GM21529 (cell line): ENCODE results near the gene RLN3.

Experiments used
- ATAC-seq: cut with Tn5 transposase; IDR thresholded peaks from one replicate; pipeline ENCODE4 v1.9.1; 2021; ENCODE audit not compliant: unreplicated experiment

Gene RLN3, protein sequence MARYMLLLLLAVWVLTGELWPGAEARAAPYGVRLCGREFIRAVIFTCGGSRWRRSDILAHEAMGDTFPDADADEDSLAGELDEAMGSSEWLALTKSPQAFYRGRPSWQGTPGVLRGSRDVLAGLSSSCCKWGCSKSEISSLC

DNA sequence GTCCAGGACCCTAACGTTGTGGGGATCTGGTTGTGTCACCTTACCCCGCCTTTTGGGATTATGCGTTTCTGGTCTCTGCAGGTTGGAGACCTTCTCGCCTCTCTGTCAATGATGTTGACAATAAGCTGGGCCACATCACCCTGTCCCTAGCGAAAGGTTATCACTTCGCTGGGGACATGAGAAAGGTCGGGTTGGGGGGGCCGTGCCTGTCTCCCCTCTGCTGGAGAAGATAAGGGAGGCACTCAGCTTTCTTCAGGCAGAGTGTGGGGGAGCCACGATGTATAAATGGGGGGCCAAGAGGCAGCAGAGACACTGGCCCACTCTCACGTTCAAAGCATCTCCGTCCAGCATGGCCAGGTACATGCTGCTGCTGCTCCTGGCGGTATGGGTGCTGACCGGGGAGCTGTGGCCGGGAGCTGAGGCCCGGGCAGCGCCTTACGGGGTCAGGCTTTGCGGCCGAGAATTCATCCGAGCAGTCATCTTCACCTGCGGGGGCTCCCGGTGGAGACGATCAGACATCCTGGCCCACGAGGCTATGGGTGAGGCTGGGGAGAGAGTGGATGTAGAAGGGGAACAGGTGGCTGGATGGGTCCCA lies at the start of gene RLN3:
Gene RLN3, plus strand, starts transcription at position 293 of the 595 bp plus-strand sequence. Its CDS starts 57 bp downstream, at position 350.
- no peak for ATAC-seq

DNA sequence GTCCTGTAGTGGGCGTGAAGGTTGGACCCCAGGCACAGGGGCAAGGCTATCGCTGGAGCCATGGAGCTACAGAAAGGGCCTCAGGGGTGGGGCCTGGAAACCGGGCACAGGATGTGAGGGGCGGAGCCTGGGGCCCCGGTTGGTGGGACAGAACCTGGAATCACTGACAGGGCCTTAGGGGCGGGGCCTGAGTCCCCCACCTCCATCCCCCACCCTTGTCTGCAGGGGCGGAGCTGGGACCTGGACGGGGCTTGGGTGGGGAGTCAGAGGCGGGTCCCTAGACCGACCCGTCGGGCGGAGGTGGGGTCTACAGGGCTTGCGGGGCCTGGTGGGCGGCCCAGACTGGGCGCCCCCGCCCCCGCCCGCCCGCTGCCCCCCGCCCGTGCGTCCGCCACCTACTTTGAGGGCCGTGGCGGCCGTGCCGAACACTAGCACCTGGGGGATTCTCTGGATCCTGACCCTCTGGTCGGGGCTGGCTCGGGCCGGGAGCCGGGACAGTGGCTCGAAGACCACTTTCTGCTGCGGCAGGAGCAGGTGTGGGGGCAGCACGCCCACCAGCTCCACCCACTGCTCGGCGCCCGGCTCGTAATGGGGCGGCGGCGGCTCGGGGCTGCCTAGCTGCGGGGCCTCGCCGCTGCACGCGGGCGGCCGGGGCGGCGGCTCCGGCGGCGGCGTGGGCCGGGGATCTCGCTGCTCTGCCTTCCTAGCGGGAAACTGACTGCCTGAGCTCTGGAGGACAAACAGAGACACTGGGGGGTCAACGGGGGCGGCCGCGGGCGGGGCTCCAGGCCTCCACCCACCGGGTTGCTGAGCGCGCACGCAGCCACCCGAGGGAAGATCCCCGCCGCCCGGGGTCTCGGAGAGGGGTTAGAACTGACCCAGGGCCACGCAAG lies 49.4 kb upstream of the RLN3 start:
- ATAC-seq = no peak

DNA sequence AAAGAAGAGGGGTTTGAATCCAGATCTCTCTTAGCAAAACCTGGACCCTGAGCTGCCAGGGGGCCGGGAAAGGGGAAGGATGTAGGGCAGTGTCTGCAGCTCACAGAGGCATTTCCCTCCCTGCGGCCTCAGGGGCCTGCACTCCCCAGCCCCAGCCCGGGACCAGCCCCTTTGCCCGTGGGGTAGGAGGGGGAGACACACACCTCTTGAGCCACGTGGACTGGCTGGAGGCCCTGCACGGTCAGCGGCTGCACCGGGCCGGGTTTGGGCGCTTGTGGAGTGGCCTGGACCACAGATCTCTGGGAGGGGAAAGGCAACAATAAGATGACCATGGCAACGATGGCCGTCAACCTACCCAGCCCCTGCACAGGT lies 48.7 kb upstream of the RLN3 start:
- ATAC-seq = no peak

DNA sequence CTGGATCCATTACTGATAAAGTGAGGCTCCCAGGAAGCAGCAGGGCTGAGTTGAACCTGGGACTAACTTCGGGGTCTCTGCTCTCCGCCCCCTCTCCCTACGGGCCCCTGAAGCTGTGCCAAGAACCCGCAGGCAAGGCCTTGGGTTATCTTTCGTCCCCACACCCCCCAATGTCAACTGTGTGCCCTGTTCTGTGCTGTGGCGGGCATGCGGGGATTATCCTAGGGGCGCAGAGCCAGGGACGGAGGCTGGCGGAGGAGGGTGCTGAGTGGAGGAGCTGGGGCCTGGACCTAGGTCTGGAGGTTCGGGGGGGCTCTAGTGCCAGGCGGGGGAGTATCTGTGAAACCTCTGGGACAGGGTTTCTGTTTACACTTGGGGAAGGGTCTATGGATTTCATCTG lies 48.3 kb upstream of the RLN3 start:
- ATAC-seq = no peak

DNA sequence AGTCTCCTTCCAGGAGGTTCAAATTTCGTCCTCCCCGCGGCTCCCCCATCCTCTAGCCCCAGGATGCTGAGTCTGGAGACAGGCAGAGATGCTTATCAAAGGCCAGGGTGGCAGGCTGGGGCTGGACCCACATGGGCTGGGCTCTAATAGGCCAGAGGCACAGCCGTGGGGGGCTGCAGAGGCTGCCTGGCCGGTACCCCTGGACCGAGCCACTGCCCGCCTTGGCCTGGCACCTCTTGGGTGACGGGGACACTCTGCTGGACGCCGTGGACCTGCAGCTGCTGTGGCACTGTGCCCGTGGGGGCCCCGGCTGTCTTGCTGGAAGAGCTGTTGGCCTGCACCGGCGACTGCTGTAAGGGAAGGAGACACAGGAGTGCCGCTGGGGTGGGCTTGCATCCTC lies 47.6 kb upstream of the RLN3 start:
- no peak for ATAC-seq

DNA sequence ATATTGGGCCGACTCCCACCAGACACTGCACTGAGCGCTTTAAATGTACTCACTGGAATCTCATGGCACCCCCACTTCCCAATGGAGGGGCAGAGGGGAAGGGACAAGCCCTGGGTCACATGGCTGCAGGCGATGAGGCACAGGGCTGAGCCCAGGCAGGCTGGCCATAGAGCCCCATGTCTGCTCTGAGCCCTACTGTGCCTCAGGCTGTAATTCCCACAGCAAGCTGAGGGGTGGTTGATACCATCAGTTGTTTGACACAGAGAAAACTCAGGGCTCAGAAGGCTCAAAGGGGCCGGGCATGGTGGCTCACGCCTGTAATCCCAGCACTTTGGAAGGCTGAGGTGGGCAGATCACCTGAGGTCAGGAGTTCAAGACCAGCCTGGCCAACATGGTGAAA lies 46.9 kb upstream of the RLN3 start:
- ATAC-seq = no peak

DNA sequence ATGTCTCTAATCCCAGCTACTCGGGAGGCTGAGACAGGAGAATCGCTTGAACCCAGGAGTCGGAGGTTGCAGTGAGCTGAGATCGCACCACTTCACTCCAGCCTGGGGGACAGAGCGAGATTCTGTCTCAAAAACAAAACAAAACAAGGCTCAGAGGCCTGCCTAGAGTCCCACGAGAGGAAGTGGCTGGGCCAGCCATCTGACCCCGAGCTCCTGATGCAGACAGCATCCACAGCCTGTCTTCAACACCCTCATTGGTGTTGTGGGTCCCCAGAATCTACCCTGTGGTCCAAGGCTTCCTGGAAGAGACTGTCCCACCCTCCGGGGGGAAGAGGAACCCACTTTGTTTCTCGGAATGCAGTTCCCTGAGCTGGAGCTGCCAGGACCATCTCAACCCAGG lies 46.5 kb upstream of the RLN3 start:
- no peak for ATAC-seq

DNA sequence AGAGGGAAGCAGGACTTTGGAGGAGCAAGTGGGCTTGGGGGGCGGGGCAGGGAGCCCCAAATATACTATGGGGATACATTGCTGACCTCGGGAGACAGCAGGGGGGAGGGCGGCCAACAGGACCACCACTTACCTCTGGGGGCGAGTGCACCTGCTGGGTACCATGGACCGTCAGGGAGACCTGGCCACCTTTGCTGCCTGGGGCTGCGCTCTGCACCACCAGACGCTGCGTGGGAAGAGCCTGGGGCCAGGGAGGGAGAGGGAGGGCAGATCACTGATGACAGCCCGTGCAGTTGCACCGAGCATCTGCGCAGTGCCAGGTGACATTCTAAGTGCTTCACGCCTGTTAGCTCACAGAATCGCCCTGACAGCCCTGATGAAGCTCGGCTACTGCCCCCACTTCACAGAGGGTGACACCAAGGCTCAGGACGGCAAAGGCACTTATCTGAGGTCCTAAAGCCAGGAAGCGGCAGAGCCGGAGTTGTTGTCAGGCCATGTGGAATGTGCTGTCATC lies 45.9 kb upstream of the RLN3 start:
- ATAC-seq = no peak

DNA sequence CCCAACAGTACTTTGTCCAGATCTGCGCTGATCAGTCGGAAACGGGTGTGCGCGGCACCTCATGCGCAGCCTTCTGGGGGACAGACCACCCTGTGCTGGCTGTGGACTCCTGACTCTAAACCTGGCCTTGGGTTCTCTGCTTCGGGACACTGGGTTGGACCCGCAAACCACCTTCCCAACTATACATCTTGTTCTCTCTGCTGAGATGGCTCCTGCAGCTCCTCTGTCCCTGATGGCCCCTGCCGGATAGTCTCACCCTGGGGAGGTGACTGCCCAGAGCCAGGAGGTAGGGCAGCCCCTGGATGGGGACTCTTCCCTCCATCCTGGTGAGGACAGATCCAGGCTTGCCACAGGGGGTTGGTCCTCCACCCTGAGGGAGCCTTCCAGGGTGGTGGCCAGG lies 45.2 kb upstream of the RLN3 start:
- no peak for ATAC-seq

DNA sequence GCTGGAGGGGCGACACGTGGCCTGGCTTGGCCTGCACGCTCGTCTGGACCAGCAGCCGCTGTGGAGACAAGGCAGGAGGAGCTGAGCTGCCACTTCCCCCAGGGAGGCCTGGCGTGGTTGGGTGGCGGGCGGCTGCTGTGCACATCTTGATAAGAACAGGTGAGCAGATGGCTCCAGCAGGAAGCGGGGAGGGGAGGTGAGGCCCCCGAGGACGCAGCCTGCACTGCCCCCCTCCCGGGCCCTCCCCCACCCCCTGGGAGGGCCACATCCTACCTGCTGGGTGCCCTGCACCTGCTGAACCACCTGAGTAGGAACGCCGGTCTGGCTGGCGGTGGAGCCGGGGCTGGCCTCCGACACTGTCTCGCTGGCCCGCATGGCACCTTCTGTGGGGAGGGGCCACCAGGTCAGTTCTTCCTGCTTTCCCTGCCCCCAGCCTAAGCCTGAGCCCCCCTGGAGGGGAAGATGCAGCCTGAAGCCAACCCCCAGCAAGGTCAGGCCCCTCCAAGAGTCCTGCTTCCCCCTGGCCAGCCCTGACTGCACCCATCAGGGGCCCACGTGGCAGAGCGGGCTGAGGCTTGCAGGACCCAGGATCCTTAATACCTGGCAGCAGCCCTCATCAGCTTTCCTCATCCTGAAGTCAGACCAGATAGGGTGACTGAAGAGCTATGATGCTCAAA lies 44.6 kb upstream of the RLN3 start:
- ATAC-seq = no peak

DNA sequence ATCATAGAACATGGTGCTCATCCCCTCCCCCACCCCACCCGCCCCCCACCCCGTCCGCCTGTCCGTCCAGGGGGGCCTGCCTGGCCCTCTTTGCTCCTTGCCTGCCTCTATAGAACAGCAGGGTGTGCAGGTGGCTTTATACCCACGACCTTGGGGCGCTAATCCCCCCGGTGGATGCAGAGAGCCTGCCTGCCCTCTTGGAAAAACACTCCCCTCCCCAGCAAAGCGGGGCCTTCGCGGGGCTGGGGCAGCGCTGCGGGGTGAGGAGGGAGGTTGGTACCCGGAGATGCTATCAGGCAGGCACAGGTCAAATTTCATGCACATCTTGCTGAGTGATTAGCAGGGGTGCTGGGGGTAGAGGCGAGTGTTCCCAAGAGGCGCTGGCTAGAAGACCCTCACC lies 43.8 kb upstream of the RLN3 start:
- no peak for ATAC-seq

DNA sequence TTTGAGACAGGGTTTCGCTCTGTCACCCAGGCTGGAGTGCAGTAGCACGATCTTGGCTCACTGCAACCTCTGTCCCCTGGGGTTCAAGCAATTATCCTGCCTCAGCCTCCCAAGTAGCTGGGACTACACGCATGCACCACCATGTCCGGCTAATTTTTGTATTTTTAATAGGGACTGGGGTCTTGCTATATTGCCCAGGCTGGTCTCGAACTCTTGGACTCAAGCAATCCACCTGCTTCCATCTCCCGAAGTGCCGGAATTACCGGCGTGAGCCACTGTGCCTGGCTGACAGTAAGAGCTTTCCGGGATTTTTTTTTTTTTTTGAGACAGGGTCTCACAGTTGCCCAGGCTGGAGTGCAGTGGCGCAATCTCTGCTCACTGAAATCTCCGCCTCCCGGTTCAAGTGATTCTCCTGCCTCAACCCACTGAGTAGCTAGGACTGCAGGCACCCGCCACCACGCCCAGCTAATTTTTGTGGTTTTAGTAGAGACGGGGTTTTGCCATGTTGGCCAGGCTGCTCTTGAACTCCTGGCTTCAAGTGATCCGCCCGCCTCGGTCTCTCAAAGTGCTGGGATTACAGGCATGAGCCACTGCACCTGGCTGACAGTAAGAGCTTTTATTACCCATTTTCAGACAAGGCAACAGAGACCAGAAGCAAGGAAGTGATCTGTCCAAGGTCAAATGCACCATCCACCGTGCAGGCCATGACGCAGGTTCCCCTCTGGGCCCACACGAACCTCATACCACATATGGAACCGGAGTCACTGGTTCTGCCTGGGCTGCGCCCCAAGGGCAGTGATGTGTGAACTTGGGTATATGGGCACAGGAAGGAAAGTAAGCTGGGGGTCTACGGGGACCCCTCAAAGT lies 42.8 kb upstream of the RLN3 start:
- no peak for ATAC-seq

DNA sequence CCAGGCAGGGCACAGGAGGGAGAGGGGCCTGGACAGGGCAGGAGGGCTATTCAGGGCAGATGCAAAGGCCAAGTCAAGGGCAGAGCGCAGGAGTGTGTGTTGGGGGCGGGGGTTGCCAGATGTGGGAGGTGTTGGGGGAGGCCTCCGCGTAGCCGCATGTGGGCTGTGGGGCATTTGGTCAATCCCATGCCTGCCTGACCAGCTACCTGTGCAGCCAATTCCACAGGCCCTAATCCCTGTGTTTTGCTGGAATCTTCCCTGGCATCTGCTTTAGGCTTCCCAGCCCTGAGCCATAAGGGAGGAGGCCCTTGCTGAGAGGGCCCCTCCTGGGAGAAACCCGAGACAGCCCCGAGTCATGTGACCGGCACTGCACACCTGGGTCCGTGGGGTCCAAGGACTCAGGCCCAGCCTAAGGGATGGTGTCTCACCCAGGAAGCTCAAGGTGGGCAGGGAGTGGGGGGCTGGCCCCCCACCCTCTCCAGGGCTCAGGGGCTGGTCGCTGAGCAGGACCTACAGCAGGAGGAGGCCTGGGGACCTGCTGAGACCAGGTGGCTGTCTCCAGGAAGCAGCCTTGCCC lies 42.1 kb upstream of the RLN3 start:
- peak; percentile 18 for ATAC-seq

DNA sequence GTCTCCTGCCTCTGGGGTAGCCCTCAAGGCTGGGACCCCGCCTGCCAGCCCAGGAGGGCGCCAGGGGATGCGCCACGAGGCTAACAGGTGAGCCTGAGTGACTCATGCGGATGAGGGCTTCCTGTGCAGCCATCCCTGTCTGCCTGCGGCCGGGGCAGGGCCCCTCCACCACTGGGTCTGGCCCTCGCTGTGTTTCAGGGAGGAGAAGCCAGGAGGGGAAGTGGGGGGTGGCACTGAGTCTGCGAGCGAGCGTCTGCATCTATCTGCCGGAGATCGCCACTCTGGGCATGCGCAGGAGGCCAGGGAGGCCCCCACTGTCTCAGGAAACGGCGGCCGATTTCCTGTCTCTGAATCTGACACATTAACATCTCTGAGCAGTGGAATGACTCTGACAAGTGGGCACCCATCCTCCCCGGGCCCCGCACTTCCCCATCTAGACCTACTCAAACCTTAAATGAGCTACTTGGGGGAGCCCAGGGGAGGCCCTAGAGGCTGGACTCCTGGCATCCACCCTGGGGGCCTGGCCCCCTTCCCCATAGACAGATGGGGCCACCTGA lies 41.5 kb upstream of the RLN3 start:
- peak; percentile 76 for ATAC-seq

DNA sequence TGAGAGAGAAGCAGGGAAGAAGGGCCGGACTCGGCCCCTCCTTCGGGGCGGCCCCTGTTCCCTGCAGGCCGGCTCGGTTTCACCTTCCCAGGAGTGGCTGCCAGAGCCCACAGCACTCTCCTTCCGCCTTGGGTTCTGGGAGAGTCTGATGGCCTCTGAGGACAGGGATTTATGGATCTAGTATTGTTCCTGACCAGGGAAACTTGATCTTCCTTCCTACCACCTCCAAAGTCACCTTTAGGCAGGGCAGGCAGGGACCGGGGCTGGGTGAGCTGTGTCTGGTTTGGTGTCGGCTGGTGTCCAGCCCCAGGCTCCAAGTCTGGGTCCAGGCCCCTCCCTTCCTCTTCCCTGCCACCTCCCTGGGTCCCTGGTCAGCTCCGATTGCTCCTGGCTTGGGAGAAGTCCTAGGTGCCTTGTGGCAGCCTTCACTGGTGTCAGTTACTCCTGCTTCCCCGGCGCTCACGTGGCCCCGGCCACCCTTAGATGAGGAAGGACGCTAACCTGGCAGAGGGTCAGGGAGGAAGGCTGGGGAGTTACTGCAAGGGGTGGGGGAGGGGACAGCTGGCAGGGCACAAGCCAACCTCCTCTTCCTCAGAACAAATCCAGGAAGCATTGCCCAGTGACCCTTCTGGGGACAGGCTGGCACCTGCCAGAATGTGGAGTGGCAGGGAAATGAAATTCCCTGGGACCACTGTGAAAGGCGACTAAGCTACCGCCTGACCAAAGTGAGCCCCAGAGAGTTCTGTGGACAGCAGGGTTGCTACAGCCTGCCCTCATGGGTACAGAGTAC lies 40.7 kb upstream of the RLN3 start:
- ATAC-seq = no peak

DNA sequence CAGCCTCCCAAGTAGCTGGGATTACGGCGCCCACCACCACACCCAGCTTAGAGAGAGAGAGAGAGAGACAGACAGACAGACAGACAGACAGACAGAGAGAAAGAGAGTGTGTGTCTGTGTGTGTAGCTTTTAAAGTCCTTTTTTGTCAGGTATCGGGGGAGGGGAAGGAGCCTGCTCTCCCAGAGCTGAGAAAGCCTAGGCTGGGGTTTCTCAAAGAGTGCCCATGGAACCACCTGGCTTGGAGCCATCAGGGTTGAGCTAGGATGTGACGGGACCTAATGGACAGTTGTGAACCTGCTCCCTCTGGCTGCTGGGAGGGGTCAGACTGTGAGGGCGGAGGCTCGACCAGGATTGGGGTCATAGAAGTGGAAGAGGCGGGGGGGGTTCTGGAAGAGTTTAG lies 38.5 kb upstream of the RLN3 start:
- ATAC-seq = no peak

DNA sequence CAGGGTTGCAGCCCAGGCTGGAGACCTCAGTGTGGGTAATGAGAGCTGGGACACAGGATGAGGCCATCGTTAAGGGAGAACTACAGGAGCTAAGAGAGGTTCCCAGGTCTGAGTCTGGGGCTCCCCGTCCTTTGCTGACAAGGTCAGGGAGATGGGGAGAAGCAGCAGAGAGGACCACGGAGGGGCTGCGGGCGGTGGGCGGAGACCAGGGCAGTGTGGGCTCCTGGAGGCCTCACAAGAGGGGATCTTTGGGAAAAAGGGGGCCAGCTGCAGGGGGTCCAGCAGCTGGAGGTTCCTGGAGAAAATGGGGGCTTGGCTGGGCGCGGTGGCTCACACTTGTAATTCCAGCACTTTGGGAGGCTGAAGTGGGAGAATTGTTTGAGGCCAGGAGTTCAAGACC lies 37.9 kb upstream of the RLN3 start:
- no peak for ATAC-seq

DNA sequence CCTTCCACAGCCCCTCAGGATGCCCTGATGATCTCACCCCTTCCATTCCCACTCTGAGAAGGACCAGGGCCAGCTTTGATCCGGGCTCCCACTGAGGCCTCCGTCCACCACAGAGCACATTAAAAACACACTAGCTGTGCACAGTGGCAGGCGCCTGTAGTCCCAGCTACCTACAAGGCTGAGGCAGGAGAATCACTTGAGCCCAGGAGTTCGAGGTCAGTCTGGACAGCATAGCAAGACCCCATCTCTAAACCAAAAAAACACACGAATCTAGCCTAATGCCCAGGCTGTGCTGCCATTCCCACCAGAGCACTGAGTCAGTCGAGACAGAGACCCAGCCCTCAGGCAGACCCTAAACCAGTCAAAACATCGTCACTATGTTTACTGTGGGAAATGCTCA lies 35.9 kb upstream of the RLN3 start:
- no peak for ATAC-seq

DNA sequence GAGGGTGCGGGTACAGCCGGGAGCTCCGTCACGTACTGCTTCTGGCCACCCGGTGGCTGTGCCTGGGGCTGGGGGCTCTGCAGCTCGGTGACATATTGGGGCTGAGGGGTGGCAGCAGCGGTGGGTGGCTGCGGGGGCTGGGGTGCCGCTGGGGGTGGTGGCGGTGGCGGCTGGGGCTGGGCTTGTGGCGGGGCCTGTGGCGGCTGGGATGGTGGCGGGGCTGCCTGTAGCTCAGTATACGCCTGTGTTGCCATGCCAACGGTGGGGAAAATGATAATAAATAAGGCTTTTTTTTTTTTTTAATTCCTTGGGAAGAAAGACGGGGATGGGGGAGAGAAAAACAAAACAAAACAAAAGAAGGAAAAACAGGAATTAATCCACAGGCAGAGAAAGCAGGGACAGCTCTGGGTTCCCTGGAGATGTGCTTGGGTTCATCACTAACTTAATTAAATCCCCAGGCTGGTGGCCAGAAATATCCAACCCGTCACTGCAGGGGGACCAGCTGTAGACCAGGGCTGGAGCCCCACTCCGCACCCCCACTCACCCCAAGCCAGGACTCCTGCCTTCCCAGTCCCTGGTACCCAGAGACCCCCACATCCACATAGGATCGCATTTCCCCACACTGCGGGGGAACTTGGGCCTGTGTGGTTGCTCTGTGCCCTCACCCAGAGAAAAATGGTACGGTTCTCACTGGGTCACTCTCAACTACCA lies 34.2 kb upstream of the RLN3 start:
- ATAC-seq = no peak
